Liver (tissue), 9 donors: Measurements from ENCODE around the gene PDK3. TPM values are rescaled to one million over a fixed set of nuclear protein-coding genes. Genes with fewer than 3 reads are reported as not detected.

Experiments used
- DNase-seq: peaks from one replicate; pipeline ENCODE4 v3.0.0-alpha.2; 2017; ENCODE audit warnings: low spot score
- H3K27ac ChIP-seq, 2 donors: one replicate each; pipeline ENCODE4 v1.7.0; 2013; ENCODE audit warnings: inconsistent platforms in 2 of 2, low read length in 2 of 2, control low read depth in 1 of 2, low read depth in 1 of 2, mild to moderate bottlenecking in 1 of 2
- H3K27me3 ChIP-seq, 4 donors: one replicate each; pipeline versions ENCODE4 v1.6.1 to v1.7.0; 2013; ENCODE audit warnings: low read length in 3 of 4, inconsistent platforms in 1 of 4, mild to moderate bottlenecking in 1 of 4, moderate library complexity in 1 of 4; ENCODE audit not compliant: control insufficient read depth in 4 of 4, insufficient read depth in 4 of 4
- H3K36me3 ChIP-seq, 4 donors: one replicate each; pipeline versions ENCODE4 v1.6.1 to v1.7.0; 2013; ENCODE audit warnings: low read length in 3 of 4, mild to moderate bottlenecking in 3 of 4, low read depth in 1 of 4, moderate library complexity in 1 of 4; ENCODE audit not compliant: control insufficient read depth in 4 of 4, insufficient read depth in 3 of 4
- H3K4me1 ChIP-seq, 4 donors: one replicate each; pipeline versions ENCODE4 v1.6.1 to v1.7.0; 2013; ENCODE audit warnings: low read length in 3 of 4, mild to moderate bottlenecking in 3 of 4, moderate library complexity in 1 of 4; ENCODE audit not compliant: control insufficient read depth in 4 of 4, insufficient read depth in 4 of 4
- H3K4me3 ChIP-seq, 3 donors: one replicate each; pipeline versions ENCODE4 v1.6.1 to v1.7.0; 2013; ENCODE audit warnings: low read length in 3 of 3, control low read depth in 1 of 3, low read depth in 1 of 3, mild to moderate bottlenecking in 1 of 3
- H3K9ac ChIP-seq, 2 donors: one replicate each; pipeline ENCODE4 v1.7.0; 2013; ENCODE audit warnings: low read length in 2 of 2, mild to moderate bottlenecking in 2 of 2, moderate library complexity in 2 of 2, control low read depth in 1 of 2, low read depth in 1 of 2
- H3K9me3 ChIP-seq, 4 donors: one replicate each; pipeline versions ENCODE4 v1.6.1 to v1.7.0; 2013; ENCODE audit warnings: low read length in 3 of 4; ENCODE audit not compliant: control insufficient read depth in 4 of 4
- ATF3 ChIP-seq: IDR thresholded peaks from 2 replicates; pipeline ENCODE4 v1.6.1; 2016; ENCODE audit warnings: antibody characterized with exemption
- EGR1 ChIP-seq, 2 donors: IDR thresholded peaks; 2 replicates each; pipeline ENCODE4 v1.6.1; 2016 to 2018; ENCODE audit warnings: antibody characterized with exemption in 2 of 2, low read depth in 2 of 2
- FOXA1 ChIP-seq: IDR thresholded peaks from 2 replicates; pipeline ENCODE4 v1.6.1; 2016; ENCODE audit warnings: antibody characterized with exemption
- HNF4A ChIP-seq, 2 donors: conservative IDR thresholded peaks; 2 replicates each; pipeline ENCODE4 v1.6.1; 2016; ENCODE audit warnings: antibody characterized with exemption in 2 of 2, mild to moderate bottlenecking in 2 of 2
- HNF4G ChIP-seq: IDR thresholded peaks from 2 replicates; pipeline ENCODE4 v1.6.1; 2016; ENCODE audit warnings: antibody characterized with exemption
- JUND ChIP-seq, 2 donors: IDR thresholded peaks; 2 replicates each; pipeline ENCODE4 v1.6.1; 2016; ENCODE audit warnings: antibody characterized with exemption in 2 of 2
- MAX ChIP-seq: IDR thresholded peaks from 2 replicates; pipeline ENCODE4 v1.6.1; 2016; ENCODE audit warnings: antibody characterized with exemption
- RAD21 ChIP-seq, 2 donors: IDR thresholded peaks; 2 replicates each; pipeline ENCODE4 v1.6.1; 2016; ENCODE audit warnings: antibody characterized with exemption in 2 of 2, mild to moderate bottlenecking in 2 of 2
- YY1 ChIP-seq: IDR thresholded peaks from 2 replicates; pipeline ENCODE4 v1.6.1; 2016; ENCODE audit warnings: antibody characterized with exemption, mild to moderate bottlenecking
- ZBTB33 ChIP-seq: IDR thresholded peaks from 2 replicates; pipeline ENCODE4 v1.6.1; 2016; ENCODE audit warnings: antibody characterized with exemption
- WGBS: extraction: QIAGEN DNeasy Blood & Tissue Kit; methylation state at CpG from one replicate; pipeline ENCODE4 v1.1.7; 2013; 5-methylcytosine and 5-hydroxymethylcytosine counted together
- polyA plus RNA-seq, 2 donors: library from polyadenylated mRNA; stranded (reverse) in 1 of 2; unstranded in 1 of 2; fragments of 200-250 nt in 1 of 2; fragments of >200 nt in 1 of 2; fragmentation: Nextera tagmentation in 1 of 2; extraction: Ambion mirVana in 1 of 2; gene quantifications; one replicate each; pipeline versions ENCODE4 v1.2.1 to v1.2.3, GENCODE V29; 2013 to 2015
- total RNA-seq, 2 donors: library from RNA; depleted of rRNA; stranded (reverse); fragments of >200 nt; gene quantifications; one replicate each; pipeline ENCODE4 v1.2.3, GENCODE V29; 2014
- TF ChIP-seq, protein P1 (sequence below): IDR thresholded peaks from 2 replicates; pipeline ENCODE4 v1.6.1; 2016; ENCODE audit warnings: antibody characterized with exemption, mild to moderate bottlenecking
- TF ChIP-seq, protein P2 (sequence below): fragments of 150-350 bp; IDR thresholded peaks from 2 replicates; pipeline ENCODE4 v1.5.1; 2017; ENCODE audit warnings: improper control_type of control experiment, low read depth, low read length; ENCODE audit not compliant: missing input control
- donor health status: healthy.
- donor health status: healthy.
- donor health status: healthy.
- donor health status: healthy.
- donor health status: healthy.

The PDK3 gene
- total and polyA plus RNA-seq, 4 donors, result 6.0 to 14.0 (median 13.5) TPM

DNA sequence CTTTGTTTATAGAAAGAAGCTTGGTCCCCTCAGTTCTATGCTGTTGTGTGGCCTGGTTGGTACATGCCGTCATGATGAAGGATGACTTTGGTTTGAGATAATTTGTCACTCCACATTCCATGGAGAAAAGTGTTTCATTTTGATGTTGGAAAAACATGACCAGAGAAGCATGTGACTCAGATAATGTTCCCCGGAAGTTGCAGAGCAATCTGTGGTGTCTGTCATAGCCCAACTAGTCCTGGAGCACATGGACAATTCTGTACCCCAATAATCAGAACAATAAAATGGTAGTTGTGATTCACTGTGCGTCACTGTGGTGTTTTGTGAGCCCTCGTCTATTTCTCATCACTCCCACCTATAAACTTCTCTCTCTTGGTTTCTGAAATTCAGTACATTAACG is 85.1 kb downstream of the PDK3 start:
- no peaks in the 10 kb centered on the region for H3K4me1 ChIP-seq
- no peaks in the 10 kb centered on the region for H3K36me3 ChIP-seq
- WGBS, result 95% methylated on average over 5 of the region's 5 CpGs
- H3K27me3 ChIP-seq, result no peaks in the 10 kb centered on the region
- no peak for TF ChIP-seq ATF3
- TF ChIP-seq HNF4G, result no peak
- no peak for TF ChIP-seq FOXA1
- no peak for TF ChIP-seq EGR1 (IDR thresholded peaks at IDR 0.05; ENCODE audit: low read depth in 2 of 2)
- no peak for TF ChIP-seq HNF4A (conservative IDR thresholded peaks at IDR 0.05)
- TF ChIP-seq JUND (IDR thresholded peaks at IDR 0.05), result no peak
- no peak overlapping the region for H3K4me3 ChIP-seq
- no peaks in the 10 kb centered on the region for H3K9me3 ChIP-seq
- DNase-seq, result no peak
- H3K9ac ChIP-seq, result no peak overlapping the region
- no peak overlapping the region for H3K27ac ChIP-seq

DNA sequence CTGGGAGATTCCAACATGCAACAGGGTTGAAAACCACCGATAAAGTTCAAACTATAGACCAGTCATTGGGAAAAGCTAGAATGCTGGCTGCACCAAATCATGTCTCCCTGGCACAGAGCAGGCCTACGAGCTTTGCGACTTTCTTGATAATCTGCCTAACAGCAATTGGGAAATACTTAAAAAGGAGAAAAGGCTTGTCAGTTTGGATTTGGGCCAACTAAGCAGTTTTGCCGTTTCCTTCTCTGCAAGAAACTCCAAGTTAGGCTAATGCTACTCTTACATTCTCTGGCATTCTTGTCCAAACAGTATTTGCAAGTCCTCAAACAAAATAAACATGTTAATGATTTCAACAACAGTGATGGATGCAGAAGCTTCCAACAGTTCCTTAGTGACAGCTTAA is 87.9 kb downstream of the PDK3 start:
- no peak for DNase-seq
- TF ChIP-seq HNF4G, result no peak
- TF ChIP-seq RAD21 (IDR thresholded peaks at IDR 0.05), result no peak
- TF ChIP-seq ZBTB33, result no peak
- TF ChIP-seq, protein P1, sequence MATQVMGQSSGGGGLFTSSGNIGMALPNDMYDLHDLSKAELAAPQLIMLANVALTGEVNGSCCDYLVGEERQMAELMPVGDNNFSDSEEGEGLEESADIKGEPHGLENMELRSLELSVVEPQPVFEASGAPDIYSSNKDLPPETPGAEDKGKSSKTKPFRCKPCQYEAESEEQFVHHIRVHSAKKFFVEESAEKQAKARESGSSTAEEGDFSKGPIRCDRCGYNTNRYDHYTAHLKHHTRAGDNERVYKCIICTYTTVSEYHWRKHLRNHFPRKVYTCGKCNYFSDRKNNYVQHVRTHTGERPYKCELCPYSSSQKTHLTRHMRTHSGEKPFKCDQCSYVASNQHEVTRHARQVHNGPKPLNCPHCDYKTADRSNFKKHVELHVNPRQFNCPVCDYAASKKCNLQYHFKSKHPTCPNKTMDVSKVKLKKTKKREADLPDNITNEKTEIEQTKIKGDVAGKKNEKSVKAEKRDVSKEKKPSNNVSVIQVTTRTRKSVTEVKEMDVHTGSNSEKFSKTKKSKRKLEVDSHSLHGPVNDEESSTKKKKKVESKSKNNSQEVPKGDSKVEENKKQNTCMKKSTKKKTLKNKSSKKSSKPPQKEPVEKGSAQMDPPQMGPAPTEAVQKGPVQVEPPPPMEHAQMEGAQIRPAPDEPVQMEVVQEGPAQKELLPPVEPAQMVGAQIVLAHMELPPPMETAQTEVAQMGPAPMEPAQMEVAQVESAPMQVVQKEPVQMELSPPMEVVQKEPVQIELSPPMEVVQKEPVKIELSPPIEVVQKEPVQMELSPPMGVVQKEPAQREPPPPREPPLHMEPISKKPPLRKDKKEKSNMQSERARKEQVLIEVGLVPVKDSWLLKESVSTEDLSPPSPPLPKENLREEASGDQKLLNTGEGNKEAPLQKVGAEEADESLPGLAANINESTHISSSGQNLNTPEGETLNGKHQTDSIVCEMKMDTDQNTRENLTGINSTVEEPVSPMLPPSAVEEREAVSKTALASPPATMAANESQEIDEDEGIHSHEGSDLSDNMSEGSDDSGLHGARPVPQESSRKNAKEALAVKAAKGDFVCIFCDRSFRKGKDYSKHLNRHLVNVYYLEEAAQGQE, result no peak
- TF ChIP-seq HNF4A (conservative IDR thresholded peaks at IDR 0.05), result no peak
- 59% methylated on average over 4 of the region's 4 CpGs for WGBS

DNA sequence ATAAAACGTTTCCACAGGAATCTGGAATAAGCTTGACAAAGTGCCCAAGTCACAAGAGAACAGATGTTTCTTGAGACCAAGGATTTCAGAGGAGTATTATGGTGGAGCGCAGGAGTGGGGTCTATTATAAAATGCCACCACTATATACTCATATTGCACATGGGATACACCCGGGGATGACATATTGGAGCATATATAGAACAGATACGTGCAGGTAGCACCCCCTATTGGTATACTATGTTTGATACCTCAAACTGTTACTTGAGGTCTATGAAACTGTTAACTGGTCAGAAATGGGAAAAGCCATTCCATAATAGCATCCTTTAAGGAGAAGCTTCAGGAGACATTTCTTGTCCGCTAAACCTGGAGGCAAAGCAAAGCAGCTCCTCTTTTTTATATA is 96.0 kb downstream of the PDK3 start:
- Histone ChIP-seq H3K4me1 (no peaks in the 10 kb centered on the region), H3K27ac (no peak overlapping the region), H3K27me3 (no peaks in the 10 kb centered on the region), H3K36me3 (no peaks in the 10 kb centered on the region), H3K9me3 (no peaks in the 10 kb centered on the region), H3K4me3 (no peak overlapping the region), H3K9ac (no peak overlapping the region)
- WGBS, result 69% methylated on average over 5 of the region's 5 CpGs
- TF ChIP-seq YY1 (no peak), RAD21 (IDR thresholded peaks at IDR 0.05) (peak; percentile 16 to 46), MAX (no peak), EGR1 (IDR thresholded peaks at IDR 0.05; ENCODE audit: low read depth in 2 of 2) (no peak)
- TF ChIP-seq, protein P2, sequence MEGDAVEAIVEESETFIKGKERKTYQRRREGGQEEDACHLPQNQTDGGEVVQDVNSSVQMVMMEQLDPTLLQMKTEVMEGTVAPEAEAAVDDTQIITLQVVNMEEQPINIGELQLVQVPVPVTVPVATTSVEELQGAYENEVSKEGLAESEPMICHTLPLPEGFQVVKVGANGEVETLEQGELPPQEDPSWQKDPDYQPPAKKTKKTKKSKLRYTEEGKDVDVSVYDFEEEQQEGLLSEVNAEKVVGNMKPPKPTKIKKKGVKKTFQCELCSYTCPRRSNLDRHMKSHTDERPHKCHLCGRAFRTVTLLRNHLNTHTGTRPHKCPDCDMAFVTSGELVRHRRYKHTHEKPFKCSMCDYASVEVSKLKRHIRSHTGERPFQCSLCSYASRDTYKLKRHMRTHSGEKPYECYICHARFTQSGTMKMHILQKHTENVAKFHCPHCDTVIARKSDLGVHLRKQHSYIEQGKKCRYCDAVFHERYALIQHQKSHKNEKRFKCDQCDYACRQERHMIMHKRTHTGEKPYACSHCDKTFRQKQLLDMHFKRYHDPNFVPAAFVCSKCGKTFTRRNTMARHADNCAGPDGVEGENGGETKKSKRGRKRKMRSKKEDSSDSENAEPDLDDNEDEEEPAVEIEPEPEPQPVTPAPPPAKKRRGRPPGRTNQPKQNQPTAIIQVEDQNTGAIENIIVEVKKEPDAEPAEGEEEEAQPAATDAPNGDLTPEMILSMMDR, result no peak
- DNase-seq, result no peak

More for the DNA sequence above, 87.9 kb downstream of the PDK3 start:
- Histone ChIP-seq H3K4me3 (no peak overlapping the region), H3K4me1 (no peaks in the 10 kb centered on the region), H3K27ac (no peak overlapping the region), H3K36me3 (no peaks in the 10 kb centered on the region), H3K9ac (no peak overlapping the region), H3K27me3 (no peaks in the 10 kb centered on the region), H3K9me3 (no peaks in the 10 kb centered on the region)
